Activated CD4-positive, alpha-beta T cell treated with anti-CD3 and anti-CD28 coated beads, Interleukin-2, Interleukin-4, amounts not matched to agents 100 ng/mL and 50 ng/mL, durations not matched to agents 16 hours and 8 hours (primary cell): Measurements from ENCODE around the gene CTNND2.

Experiments
- DNase-seq: peaks from one replicate; pipeline ENCODE4 v3.0.0-alpha.2; 2020; ENCODE audit warnings: low spot score

Gene CTNND2

DNA sequence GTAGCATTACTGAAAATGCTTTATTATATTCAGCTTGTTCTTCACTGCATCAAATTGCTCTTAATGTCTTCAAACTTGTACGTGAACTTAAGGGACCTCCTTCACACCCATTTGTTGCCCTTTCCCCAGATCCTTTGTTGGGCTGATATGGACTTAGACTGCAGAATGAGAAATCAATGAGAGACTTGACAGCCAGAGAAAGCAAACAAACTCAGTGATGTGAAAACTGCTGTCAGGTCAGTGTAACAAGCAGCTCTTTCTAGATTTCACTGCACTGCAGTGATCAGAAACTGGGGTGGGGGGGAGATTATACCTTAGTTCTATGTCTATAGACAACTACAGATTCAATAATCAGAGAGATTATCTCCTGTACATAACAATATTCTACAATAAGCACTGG is 652.2 kb downstream of the CTNND2 start:
- DNase-seq, result no peak

DNA sequence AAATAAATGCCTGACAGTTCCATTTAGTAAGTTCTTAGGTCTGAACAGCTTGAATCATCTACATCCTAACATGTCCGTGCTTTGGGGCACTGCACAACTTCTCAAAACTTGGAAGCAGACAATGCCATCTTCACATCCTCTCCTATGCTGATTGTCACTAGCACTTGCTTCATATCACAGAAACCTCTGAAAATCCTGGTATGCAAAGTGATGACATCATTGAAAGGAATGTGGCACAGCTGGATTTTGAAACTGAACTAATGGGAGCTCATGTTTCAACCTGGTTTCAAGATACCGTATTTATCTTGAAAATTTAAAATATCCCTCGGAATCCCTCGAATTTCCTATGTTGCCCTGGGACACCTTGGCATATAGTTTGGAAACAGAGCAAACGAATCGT is 653.0 kb downstream of the CTNND2 start:
- DNase-seq, result no peak

DNA sequence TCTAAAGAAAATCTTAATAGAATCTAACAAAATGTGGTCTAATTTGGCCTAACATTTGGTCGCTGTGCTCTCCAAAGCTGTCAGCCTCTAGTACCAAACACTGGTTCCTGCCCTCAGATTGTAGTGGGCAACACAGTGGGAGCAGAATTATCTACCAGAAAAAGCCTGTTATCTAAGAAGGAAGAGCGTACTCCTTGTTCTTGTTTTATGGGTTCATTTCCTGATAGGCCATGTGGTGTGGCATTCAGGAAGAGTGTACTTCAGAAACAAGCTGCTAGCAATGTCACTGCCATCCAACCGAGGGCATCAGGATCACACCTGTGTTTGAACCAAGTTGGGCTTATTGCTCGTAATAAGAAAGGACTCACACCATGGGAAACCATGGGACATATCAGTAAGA is 655.3 kb downstream of the CTNND2 start:
- DNase-seq, result no peak

DNA sequence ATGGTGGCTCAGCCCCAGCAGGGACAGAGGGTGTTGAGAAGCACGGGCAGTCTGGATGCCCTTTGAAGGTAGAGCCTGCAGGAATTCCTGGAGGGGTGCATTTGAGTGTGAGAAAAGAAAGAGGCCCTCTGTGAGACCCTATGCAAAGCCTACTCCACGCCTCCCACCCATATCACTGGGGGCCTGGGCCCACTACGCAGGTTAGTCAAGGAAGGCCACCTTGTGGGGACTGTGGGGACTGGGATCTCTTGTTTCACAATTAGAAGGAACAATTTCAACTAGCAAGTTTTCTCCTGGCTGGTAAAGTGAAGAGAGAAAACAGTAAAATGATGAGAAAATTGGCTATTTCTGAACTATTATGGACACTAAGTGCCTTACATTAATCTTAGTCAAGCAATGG is 657.0 kb downstream of the CTNND2 start:
- no peak for DNase-seq

DNA sequence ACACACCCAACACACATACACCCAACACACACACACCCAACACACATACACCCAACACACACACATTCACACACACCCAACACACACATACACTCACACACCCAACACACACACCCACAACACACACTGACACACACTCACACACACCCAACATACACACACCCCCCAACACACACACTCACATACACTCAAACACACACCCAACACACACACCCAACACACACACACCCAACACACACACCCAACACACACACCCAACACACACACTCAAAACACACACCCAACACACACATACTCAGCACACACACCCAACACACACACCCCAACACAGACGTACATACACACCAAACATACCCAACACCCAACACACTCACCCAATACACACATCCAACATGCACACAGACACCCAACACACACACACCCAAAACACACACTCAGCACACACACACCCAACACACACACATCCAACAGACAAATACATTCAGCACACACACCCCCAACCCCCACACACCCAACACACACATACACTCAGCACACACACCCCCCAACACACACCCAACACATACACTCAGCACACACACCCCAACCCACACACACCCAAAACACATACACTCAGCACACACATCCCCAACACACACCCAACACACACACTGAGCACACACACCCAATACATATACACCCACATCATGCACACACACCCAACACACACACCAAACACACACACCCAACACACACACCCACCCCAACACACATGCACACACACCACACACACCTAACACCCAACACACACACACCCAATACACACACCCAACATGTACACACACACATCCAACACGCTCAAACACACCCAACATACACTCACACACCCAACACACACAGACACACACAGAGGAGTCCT is 663.7 kb downstream of the CTNND2 start:
- no peak for DNase-seq

DNA sequence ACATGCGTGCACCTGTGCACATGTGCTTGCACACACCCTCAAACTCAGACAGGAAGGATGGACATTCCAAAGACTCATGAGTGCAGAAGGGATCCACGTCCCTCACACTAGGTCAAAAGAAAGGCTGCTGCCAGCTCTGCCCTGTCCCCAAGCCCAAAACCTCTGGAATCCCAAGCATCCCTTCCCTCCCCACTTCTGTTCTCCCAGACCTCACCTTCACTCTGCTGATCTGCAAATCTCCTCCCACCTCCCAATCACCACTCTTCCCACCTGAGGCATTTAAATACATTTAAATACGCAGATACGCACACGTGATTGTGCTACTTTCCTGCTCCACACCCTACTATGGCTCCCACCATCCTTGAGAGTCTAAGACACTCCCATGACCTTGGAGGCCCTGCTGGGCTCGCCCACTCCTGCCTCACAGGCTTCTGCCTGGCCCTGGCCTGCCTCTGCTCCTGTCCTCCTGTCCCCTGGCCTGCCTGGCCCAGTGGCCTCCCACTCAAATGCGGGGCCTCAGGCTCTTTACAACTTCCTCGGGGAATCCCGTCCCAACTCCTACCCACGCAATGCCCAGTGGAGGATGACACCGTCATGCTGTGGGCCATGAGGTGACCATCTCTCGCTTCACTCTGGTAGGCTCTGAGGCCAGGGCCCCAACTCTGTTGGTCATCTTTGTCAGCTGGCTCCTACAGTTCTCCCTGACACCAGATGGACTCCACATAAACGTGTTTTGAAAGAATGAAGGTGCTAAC is 664.8 kb downstream of the CTNND2 start:
- DNase-seq, result no peak

DNA sequence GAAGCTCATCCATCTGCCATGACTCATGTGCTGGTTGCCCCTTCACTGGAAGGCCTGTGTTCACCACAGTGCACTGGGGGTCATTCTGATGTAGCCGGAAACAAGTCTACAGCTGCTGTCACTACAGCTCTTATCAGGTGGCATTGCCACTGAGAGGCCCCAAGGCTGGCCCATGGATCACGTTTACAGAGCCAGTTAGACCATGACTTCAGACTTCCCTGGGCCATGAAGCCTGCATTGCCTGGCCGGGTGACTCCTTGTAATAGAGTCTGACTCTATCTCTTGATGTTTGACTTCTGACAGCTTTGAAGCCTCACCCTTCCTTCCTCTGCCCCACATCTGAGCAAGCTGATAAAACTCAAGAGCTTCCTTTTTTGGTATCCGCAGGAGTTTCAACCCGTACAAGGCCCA is 669.7 kb downstream of the CTNND2 start:
- DNase-seq, result no peak

DNA sequence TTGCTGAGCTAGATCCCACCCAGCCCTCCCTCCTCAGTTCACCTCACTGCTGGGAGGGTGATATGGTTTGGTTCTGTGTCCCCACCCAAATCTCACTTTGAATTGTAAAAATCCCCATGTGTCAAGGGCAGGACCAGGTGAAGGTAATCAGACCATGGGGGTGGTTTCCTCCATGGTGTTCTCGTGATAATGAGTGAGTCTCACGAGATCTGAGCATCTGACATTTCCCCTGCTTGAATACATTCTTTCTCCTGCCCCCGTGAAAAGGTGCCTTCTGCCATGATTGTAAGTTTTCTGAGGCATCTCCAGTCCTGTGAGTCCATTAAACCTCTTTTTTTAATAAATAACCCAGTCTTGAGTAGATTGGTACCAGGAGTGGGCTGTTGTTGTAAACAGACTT is 673.4 kb downstream of the CTNND2 start:
- no peak for DNase-seq

DNA sequence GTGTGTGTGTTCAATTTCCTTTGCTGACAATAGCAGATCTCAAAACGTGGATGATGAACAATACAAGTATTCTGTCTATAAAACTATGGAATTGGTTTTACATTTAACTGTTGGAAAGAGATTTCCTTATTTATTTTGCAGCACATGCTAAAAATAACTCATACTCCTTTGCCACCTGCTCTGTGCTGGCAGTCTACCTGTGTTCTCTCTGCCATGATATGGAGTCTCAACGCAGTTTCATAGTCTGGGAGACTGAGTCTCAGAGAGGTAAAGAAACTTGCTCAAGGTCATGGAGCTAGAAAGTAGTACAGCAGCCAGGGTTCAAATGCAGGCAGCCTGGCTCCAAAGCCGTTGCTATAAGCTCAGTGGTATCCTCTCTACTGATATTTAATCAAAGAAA is 677.2 kb downstream of the CTNND2 start:
- no peak for DNase-seq

DNA sequence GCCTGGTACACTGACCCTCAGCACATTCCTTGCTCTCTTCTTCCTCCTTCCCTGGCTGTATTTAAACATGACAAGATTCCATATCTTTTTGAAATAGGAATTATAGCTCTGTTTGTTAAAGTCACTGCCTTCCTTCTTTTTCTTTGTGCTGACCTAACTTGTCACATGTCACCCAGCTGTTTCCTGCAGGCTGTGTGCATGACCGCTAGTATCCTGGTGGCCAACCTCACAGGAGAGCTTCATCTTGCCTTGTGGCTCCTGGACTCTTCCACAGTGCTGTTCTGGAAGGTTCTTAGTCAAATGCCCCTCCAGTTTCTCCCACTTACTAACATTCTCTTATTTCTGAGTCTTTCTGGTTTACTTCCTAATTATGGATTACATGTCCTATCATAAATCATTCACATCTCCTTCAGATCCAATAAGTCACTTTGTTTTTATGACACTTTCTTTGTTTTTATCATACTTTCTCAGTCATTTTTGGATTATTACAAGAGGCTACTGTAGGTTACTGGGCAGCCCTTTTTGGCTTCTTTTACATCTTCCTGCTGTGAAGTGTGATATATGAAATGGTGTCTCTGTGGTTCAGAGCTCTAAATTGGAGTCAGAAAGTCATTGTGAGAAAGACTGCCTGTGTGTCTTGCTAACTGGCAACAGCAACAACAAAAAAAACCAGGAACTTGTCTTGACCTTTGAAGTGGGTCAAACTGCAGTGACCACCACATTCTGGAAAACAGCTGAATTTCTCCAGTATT is 679.6 kb downstream of the CTNND2 start:
- no peak for DNase-seq

DNA sequence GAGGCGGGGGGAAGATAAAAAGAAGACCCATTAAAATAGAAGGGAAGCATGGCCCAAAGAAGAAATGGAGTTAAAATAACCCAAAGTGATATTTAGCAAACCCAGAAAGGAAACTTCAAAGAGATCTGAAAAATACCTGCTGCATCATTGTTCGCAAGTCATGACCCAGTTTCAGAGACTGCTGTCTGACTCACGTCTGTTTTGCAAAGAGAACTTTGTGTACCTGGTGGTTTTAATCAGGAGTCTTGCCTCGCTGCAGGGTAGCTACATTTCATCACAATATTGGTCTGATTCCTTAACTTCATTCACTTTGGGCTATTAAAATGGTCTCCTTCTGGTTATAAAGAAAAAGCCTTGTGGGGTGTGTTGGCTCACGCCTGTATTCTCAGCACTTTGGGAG is 682.1 kb downstream of the CTNND2 start:
- no peak for DNase-seq

DNA sequence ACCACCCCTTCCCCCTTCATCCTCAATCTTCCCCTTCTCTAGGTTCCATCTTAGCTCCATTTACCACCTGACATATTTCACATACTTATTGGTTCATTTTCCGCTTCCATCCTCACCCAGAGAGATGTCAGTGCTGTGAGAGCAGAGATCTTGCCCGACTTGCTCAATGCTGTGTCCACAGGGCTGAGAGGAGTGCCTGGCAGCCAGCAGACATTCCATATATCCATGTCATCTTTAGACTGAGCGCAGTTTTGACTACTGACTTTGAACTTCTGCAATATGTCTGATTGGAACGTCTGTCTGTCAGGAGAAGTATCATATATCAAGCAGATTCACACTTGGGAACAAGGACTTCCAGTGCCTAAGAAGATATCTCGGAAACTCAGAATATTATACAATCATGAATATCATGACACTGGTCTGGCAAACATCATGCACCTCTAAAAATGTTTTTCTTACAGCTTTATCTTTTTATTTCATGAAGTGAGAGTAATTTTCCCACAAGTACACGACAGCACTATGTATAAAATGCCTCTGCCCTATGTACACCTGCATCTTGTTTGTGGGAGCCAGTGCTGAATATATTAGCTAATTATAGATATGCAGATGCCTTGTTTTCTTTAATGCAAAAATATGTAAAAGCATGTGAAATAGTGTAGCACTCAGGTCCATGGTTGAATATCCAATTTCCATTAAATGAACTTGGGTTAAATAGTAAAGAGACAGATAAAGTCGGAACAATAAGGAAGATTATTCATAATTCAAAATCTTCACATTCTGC is 689.2 kb downstream of the CTNND2 start:
- no peak for DNase-seq

DNA sequence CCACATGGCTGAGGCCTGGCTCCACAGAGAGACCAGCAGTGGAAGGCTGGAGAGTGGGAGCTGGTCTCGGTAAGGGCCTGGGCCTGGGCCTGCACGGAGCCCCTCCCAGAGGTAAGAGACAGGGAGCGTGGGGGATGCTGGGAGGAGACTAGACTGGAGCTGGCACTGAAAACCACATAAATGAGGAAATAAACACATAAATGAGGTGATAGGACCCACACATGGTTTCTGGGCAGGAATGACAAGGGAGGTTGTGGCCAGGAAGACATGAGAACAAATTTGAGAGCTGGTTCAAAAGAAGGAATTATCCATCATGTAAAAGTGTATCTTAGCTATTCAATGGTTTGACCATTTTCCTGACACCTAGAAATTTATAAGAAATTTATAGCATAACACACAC is 691.5 kb downstream of the CTNND2 start:
- no peak for DNase-seq

DNA sequence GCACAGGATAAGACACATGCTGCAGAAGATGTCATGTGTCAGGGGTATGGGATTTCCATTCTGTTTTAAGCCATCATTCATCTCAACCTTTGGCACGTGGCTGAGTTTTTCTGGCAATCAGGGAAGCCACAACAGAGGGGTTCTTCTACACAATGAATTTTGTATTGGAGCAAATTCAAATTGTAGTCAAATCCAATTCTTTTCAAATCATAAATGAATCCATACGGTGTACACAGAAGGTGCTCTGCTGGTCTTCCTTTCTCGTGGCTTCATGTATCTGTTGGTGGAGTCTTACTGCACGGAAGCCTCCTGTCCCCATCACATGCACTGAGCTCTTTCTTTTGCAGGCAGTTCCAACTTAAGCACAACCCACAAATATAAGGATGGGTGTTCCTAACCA is 706.5 kb downstream of the CTNND2 start:
- no peak for DNase-seq

DNA sequence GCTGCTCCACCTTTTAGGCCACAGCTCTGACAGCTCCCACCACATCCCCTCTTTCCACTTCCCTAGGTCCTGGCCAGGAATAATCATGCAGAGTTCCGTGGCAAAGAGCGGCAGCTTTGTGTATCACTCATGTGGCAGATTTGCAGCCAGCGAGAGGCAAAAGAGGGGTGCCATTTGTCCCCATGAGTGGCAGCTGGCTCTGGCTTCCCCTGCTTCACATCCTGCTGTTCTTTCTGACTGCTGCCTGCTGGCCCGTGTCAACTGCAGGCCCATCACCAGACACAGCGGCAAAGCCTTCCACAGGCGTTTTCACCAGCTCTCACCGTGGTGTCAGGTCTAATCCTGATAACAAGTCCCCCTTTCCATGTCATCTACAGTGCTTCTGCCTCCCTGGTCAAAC is 712.6 kb downstream of the CTNND2 start:
- DNase-seq, result no peak

DNA sequence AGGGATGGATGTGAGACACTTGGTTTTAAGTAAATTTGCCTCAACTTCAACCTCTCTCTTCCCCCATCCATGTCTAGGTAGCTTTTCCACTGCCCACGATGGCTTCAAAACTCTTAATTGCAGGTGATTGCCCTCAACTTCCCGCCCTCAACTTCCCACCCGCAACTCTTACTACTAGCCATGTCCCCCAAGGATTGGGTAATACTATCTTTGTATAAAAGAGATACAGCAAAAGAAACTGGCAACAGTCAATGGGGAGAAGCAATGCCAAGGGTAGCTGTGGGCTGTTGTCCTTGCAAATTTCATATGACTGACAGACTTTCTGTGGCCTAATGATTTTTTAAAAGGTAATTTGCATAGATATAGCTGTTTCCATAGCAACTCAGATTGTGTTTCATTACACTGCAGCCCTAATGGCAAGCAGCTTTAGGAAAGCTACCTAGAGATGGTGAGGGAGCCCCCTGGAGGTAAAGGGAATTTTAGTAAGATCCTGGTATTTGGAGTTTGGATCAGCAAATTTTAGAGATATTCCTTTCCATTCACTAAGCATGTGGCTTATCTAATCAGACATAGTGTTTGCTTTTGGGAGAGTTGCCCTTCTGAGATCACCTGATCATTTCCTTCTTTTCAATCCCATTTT is 721.7 kb downstream of the CTNND2 start:
- no peak for DNase-seq

DNA sequence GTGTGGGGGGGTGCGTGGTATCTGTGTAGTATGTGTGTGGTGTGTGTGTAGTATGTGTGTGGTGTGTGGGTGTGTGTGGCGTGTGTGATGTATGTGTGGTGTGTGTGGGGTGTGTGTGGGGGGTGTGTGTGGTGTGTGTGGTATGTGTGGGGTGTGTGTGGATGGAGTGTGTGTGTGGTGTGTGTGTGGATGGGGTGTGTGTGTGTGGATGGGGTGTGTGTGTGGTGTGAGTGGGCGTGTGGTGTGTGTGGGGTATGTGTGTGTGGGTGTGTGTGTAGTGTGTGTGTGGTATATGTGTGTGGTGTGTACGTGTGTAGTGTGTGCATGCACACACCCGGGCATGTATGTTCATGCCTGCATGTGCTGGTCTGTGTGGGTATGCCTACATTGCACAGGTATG is 722.3 kb downstream of the CTNND2 start:
- DNase-seq, result no peak

DNA sequence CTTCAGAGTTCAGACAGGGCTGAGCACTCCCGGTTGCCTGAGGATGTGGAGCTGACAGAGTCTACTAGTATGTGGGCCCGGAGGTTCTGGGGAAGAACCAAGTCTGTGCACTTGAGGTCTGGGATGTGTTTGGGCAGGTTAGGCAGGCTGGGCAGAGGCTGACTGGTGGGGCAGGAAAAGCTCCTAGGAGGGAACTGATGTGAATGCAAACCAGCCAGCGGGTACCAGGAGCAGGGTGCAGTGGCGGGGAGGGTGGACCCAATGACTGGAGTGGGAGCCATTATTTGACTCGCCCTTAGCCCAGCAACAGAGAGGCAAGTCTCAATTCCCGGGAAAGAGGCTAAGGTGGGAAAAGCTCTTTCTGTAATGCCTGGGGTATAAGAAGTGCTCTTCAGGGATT is 723.4 kb downstream of the CTNND2 start:
- no peak for DNase-seq

DNA sequence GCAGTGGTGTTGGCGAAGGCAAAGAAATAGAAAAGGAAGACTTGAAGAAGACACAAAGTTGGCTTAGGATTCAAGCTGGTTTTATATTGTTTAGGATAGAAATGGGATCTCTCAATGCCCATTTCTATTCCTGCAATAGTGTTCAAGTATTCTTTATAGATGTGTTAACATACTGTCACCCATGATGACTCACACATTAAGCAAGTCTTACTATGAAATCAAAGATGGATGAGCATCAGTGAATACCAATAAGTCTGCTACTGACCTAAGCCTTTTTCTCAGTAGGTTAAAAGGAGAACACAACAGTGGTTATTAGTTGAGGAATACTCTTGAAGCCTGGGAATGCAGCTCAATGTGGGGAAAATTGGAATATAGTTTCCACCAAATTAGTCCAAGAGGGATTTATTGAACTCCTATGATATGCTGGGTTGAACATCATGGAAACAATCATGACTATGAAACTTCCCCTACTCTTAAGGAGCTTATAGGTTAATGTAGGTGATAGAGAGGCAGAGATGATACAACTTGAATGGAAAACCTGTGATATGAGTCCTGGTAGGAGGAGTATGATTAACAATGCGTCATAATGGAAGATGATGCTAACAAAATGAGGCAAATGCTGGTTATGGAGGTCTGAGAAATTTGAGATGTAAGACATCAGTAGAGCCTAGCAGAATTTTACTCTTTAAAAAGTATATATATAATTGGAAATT is 726.1 kb downstream of the CTNND2 start:
- DNase-seq, result no peak

DNA sequence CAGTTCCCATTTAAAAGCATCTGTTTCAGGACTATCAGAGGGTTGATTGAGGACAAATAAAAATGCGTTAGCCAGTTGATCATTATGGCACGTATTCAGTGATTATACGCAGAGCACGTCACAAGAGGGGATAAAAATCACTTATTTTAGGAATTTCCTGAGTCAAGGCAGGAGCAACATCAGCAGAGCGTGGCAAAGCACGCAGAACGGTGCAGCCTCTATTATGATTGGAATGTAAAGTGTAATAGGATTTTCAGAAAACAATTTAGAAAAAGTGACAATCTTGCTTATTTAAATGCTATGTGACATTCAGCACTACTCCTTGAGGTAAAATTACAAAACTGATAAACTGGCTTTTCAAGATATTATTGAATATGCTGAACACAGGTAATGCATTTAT is 729.7 kb downstream of the CTNND2 start:
- DNase-seq, result no peak

DNA sequence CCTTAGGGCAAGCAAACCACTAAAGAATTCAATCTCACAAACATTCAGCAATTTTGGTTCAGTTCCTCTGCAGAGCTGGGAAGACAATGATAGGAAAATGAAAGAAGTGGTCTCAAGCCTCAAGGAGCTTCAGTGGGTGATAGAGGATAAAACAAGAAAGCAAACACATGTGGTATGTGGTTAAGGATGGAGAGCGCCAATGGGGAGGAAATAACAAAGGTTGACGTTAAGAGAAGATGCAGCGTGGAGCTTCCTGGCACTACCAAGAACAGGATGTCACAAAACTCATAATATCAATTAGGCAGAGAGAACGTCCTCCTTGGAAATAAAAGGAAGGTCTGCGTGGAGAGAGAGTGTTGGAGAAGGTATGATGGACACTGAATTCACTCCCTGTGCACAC is 731.8 kb downstream of the CTNND2 start:
- no peak for DNase-seq
